Measurements from ENCODE around the gene CAMK2B. TPM values are rescaled to one million over a fixed set of nuclear protein-coding genes. Genes with fewer than 3 reads are reported as not detected.

The CAMK2B gene
- total RNA-seq, 1 experiment from 2014 or later = not detected

DNA sequence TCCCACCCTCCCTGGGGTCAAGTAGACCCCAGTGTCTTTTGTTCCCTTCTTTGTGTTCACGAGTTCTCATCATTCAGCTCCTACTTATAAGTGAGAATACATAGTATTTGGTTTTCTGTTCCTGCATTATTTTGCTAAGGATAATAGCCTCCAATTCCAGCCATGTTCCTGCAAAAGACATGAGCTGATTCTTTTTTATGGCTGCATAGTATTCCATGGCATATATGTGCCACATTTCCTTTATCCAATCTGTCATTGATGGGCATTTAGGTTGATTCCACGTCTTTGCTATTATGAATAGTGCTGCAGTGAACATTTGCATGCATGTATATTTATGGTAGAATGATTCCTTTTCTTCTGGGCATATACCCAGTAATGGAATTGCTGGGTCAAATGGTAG is 28.3 kb upstream of the CAMK2B start:
- Histone ChIP-seq H4K20me1 (ENCODE audit: insufficient read depth, low read depth, low read length) (no peaks in the 10 kb centered on the region), H3K4me1 (ENCODE audit: low read length) (0 out of 2 replicates have a peak, but pooled peaks cover under 1% of the 10 kb centered on the region)

GRCh38 chr7:44348851-44349781 is 23.7 kb upstream of the CAMK2B start:
- Histone ChIP-seq H2AFZ (ENCODE audit: low read length) (0 out of 2 replicates have a peak overlapping the region, but pooled peaks have one; percentile 41), H3K4me2 (ENCODE audit: low read depth, low read length, poor library complexity, severe bottlenecking) (no peak overlapping the region), H3K9ac (ENCODE audit: low read length) (no peak overlapping the region), H4K20me1 (ENCODE audit: insufficient read depth, low read depth, low read length) (no peaks in the 10 kb centered on the region), H3K9me2 (replicated peaks; ENCODE audit: insufficient read depth, low read length) (no peaks in the 10 kb centered on the region), H3K27me3 (ENCODE audit: low read length) (peaks cover 5% of the 10 kb centered on the region; the same call in 1 of the 2 replicates), H3K27ac (ENCODE audit: low read length) (no peak overlapping the region), H3K4me1 (ENCODE audit: low read length) (0 out of 2 replicates have a peak, but pooled peaks cover 2% of the 10 kb centered on the region), H3K79me2 (ENCODE audit: low read length) (no peaks in the 10 kb centered on the region), H3K4me3 (ENCODE audit: low read length) (no peak overlapping the region), H3K9me3 (ENCODE audit: low read length) (no peaks in the 10 kb centered on the region), H3K36me3 (ENCODE audit: insufficient read depth, low read length) (no peaks in the 10 kb centered on the region)
- no peak for DNase-seq

More for the DNA sequence above, 28.3 kb upstream of the CAMK2B start:
- H3K36me3 ChIP-seq (ENCODE audit: insufficient read depth, low read length) = no peaks in the 10 kb centered on the region
- no peaks in the 10 kb centered on the region for H3K79me2 ChIP-seq (ENCODE audit: low read length)
- H2AFZ ChIP-seq (ENCODE audit: low read length) = no peak overlapping the region
- H3K9me3 ChIP-seq (ENCODE audit: low read length) = no peaks in the 10 kb centered on the region
- H3K4me3 ChIP-seq (ENCODE audit: low read length) = no peak overlapping the region
- H3K4me2 ChIP-seq (ENCODE audit: low read depth, low read length, poor library complexity, severe bottlenecking) = no peak overlapping the region
- no peak for DNase-seq
- no peak overlapping the region for H3K9ac ChIP-seq (ENCODE audit: low read length)
- no peaks in the 10 kb centered on the region for H3K9me2 ChIP-seq (replicated peaks; ENCODE audit: insufficient read depth, low read length)
- no peak overlapping the region for H3K27ac ChIP-seq (ENCODE audit: low read length)
- 0 out of 2 replicates have a peak, but pooled peaks cover 3% of the 10 kb centered on the region for H3K27me3 ChIP-seq (ENCODE audit: low read length)

- H3K4me1 ChIP-seq (ENCODE audit: low read length) = 0 out of 2 replicates have a peak, but pooled peaks cover 2% of the 10 kb centered on the region
- no peaks in the 10 kb centered on the region for H4K20me1 ChIP-seq (ENCODE audit: insufficient read depth, low read depth, low read length)
- 0 out of 2 replicates have a peak overlapping the region, but pooled peaks have one; percentile 41 for H2AFZ ChIP-seq (ENCODE audit: low read length)
- no peak overlapping the region for H3K4me3 ChIP-seq (ENCODE audit: low read length)
- H3K79me2 ChIP-seq (ENCODE audit: low read length) = no peaks in the 10 kb centered on the region
- no peak overlapping the region for H3K4me2 ChIP-seq (ENCODE audit: low read depth, low read length, poor library complexity, severe bottlenecking)
- H3K9me2 ChIP-seq (replicated peaks; ENCODE audit: insufficient read depth, low read length) = no peaks in the 10 kb centered on the region
- H3K27me3 ChIP-seq (ENCODE audit: low read length) = peaks cover 5% of the 10 kb centered on the region; the same call in 1 of the 2 replicates
- no peak overlapping the region for H3K27ac ChIP-seq (ENCODE audit: low read length)
- no peaks in the 10 kb centered on the region for H3K36me3 ChIP-seq (ENCODE audit: insufficient read depth, low read length)
- DNase-seq = peak; percentile 76
- no peaks in the 10 kb centered on the region for H3K9me3 ChIP-seq (ENCODE audit: low read length)
- no peak overlapping the region for H3K9ac ChIP-seq (ENCODE audit: low read length)
These were observed 22.9 kb upstream of the CAMK2B start for GRCh38 chr7:44348300-44348699.

DNA sequence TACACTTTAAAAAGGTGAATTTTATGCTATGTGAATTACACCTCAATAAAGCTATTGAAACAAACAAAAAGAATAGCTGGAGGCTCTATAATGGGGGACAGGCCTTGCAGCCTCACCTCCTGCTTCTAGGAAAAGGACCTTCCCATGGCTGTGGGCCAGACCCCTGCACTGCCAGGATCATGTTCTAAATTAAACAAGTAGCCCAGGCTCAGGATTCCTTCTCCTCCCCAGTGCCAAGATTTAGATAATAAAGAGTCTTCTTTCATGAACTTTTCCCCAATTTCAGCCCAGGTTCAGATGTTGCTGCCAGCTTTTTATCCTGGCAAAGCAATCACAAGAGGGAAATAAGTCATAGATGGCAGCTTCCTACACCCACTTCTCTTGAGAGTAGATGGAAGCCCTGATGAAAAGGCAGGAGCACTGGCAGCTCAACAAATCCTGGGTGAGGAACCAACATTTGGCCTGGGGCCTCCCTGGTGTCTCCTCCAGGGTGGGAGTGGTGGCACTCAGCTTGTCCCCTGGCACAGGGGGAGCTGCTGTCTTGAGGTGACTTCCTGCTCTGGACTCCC is 22.2 kb upstream of the CAMK2B start:
- Histone ChIP-seq H3K9me3 (ENCODE audit: low read length) (no peaks in the 10 kb centered on the region), H3K4me3 (ENCODE audit: low read length) (no peak overlapping the region), H4K20me1 (ENCODE audit: insufficient read depth, low read depth, low read length) (no peaks in the 10 kb centered on the region), H3K9me2 (replicated peaks; ENCODE audit: insufficient read depth, low read length) (no peaks in the 10 kb centered on the region), H3K4me2 (ENCODE audit: low read depth, low read length, poor library complexity, severe bottlenecking) (no peak overlapping the region), H3K79me2 (ENCODE audit: low read length) (no peaks in the 10 kb centered on the region), H3K27ac (ENCODE audit: low read length) (no peak overlapping the region), H3K27me3 (ENCODE audit: low read length) (peaks cover 5% of the 10 kb centered on the region; the same call in 1 of the 2 replicates), H3K9ac (ENCODE audit: low read length) (no peak overlapping the region), H3K4me1 (ENCODE audit: low read length) (0 out of 2 replicates have a peak, but pooled peaks cover 2% of the 10 kb centered on the region), H3K36me3 (ENCODE audit: insufficient read depth, low read length) (no peaks in the 10 kb centered on the region), H2AFZ (ENCODE audit: low read length) (no peak overlapping the region)
- DNase-seq = no peak

DNA sequence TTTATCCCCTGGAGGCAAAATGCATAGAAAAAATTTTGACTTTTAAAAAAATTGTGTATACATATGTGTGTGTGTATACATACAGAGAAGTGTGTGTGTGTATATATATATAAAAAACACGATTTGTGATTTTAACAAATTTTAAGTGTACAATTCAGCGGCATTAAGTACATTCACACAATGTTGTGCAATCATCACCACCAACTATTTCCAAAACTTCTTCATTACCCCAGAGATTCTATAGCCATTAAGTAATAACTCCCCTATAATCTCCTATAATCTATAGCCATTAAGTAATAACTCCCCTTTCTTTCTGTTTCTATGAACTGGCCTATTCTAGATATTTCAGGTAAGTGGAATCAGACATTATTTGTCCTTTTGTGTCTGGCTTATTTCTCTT is 20.7 kb upstream of the CAMK2B start:
- H3K4me2 ChIP-seq (ENCODE audit: low read depth, low read length, poor library complexity, severe bottlenecking) = no peak overlapping the region

DNA sequence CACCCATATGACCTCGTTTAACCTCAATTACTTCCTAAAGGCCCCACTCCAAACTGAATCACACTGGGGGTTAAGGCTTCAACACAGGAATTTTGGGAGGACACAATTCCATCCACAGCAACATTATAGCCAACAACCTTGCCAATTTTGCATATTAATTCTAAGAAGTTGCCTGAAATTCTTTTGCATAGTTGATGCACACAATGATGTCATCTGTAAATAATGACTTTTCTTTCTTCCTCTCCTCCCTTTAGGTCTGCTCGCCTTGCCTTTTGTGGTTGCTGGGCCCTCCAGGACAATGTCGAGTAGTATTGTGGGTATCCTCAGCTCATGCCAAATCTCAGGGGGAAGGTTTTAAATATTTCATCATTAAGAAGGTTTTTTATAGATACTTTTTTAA is 16.0 kb upstream of the CAMK2B start:
- H3K9me3 ChIP-seq (ENCODE audit: low read length) = no peaks in the 10 kb centered on the region
- peaks cover 3% of the 10 kb centered on the region; the same call in 1 of the 2 replicates for H3K27me3 ChIP-seq (ENCODE audit: low read length)
- H3K79me2 ChIP-seq (ENCODE audit: low read length) = no peaks in the 10 kb centered on the region
- H4K20me1 ChIP-seq (ENCODE audit: insufficient read depth, low read depth, low read length) = no peaks in the 10 kb centered on the region
- no peak overlapping the region for H3K27ac ChIP-seq (ENCODE audit: low read length)
- H3K9me2 ChIP-seq (replicated peaks; ENCODE audit: insufficient read depth, low read length) = no peaks in the 10 kb centered on the region
- H3K9ac ChIP-seq (ENCODE audit: low read length) = no peak overlapping the region
- no peaks in the 10 kb centered on the region for H3K4me1 ChIP-seq (ENCODE audit: low read length)
- no peak overlapping the region for H3K4me2 ChIP-seq (ENCODE audit: low read depth, low read length, poor library complexity, severe bottlenecking)
- H2AFZ ChIP-seq (ENCODE audit: low read length) = no peak overlapping the region
- H3K36me3 ChIP-seq (ENCODE audit: insufficient read depth, low read length) = no peaks in the 10 kb centered on the region
- no peak overlapping the region for H3K4me3 ChIP-seq (ENCODE audit: low read length)
- DNase-seq = no peak

More for the DNA sequence above, 20.7 kb upstream of the CAMK2B start:
- H3K9ac ChIP-seq (ENCODE audit: low read length) = no peak overlapping the region
- 0 out of 2 replicates have a peak, but pooled peaks cover 2% of the 10 kb centered on the region for H3K4me1 ChIP-seq (ENCODE audit: low read length)
- no peak for DNase-seq
- H3K36me3 ChIP-seq (ENCODE audit: insufficient read depth, low read length) = no peaks in the 10 kb centered on the region
- no peaks in the 10 kb centered on the region for H4K20me1 ChIP-seq (ENCODE audit: insufficient read depth, low read depth, low read length)
- no peak overlapping the region for H2AFZ ChIP-seq (ENCODE audit: low read length)
- H3K9me3 ChIP-seq (ENCODE audit: low read length) = no peaks in the 10 kb centered on the region
- no peak overlapping the region for H3K27ac ChIP-seq (ENCODE audit: low read length)
- H3K4me3 ChIP-seq (ENCODE audit: low read length) = no peak overlapping the region
- peaks cover 5% of the 10 kb centered on the region; the same call in 1 of the 2 replicates for H3K27me3 ChIP-seq (ENCODE audit: low read length)
- no peaks in the 10 kb centered on the region for H3K9me2 ChIP-seq (replicated peaks; ENCODE audit: insufficient read depth, low read length)
- H3K79me2 ChIP-seq (ENCODE audit: low read length) = no peaks in the 10 kb centered on the region

- no peak overlapping the region for H3K27ac ChIP-seq (ENCODE audit: low read length)
- H3K79me2 ChIP-seq (ENCODE audit: low read length) = no peaks in the 10 kb centered on the region
- no peak overlapping the region for H3K9ac ChIP-seq (ENCODE audit: low read length)
- no peak overlapping the region for H3K4me2 ChIP-seq (ENCODE audit: low read depth, low read length, poor library complexity, severe bottlenecking)
- H3K4me3 ChIP-seq (ENCODE audit: low read length) = no peak overlapping the region
- no peaks in the 10 kb centered on the region for H4K20me1 ChIP-seq (ENCODE audit: insufficient read depth, low read depth, low read length)
- H3K36me3 ChIP-seq (ENCODE audit: insufficient read depth, low read length) = no peaks in the 10 kb centered on the region
- no peaks in the 10 kb centered on the region for H3K9me3 ChIP-seq (ENCODE audit: low read length)
- no peak for DNase-seq
- no peak overlapping the region for H2AFZ ChIP-seq (ENCODE audit: low read length)
- no peaks in the 10 kb centered on the region for H3K9me2 ChIP-seq (replicated peaks; ENCODE audit: insufficient read depth, low read length)
- H3K4me1 ChIP-seq (ENCODE audit: low read length) = no peaks in the 10 kb centered on the region
- no peaks in the 10 kb centered on the region for H3K27me3 ChIP-seq (ENCODE audit: low read length)
These were observed 13.2 kb upstream of the CAMK2B start for GRCh38 chr7:44338600-44338999.

DNA sequence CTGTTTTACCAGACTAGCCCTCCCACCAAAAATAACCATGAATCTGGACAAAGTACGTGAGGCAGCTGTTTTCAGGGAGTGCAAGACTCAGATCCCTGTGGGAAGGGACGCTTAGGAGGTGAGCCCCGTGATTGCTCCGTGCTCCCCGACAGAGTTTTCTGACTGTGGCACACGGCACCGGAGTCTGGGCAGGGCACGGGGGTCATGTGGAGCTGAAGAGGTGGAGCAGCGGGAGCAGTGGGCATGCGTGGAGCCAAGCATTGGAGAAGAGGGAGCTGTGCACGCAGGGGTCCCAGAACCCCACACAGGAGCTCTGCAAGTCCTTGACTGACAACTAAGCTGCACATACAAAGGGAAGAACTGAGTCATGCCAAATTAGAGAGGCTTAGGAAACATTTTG is 11.1 kb upstream of the CAMK2B start:
- H3K4me3 ChIP-seq (ENCODE audit: low read length) = no peak overlapping the region
- H2AFZ ChIP-seq (ENCODE audit: low read length) = no peak overlapping the region
- no peaks in the 10 kb centered on the region for H3K9me3 ChIP-seq (ENCODE audit: low read length)
- H3K79me2 ChIP-seq (ENCODE audit: low read length) = no peaks in the 10 kb centered on the region
- H4K20me1 ChIP-seq (ENCODE audit: insufficient read depth, low read depth, low read length) = no peaks in the 10 kb centered on the region
- no peak for DNase-seq
- H3K36me3 ChIP-seq (ENCODE audit: insufficient read depth, low read length) = no peaks in the 10 kb centered on the region
- no peak overlapping the region for H3K4me2 ChIP-seq (ENCODE audit: low read depth, low read length, poor library complexity, severe bottlenecking)
- no peak overlapping the region for H3K27ac ChIP-seq (ENCODE audit: low read length)
- H3K9ac ChIP-seq (ENCODE audit: low read length) = no peak overlapping the region
- H3K9me2 ChIP-seq (replicated peaks; ENCODE audit: insufficient read depth, low read length) = no peaks in the 10 kb centered on the region
- no peaks in the 10 kb centered on the region for H3K4me1 ChIP-seq (ENCODE audit: low read length)
- no peaks in the 10 kb centered on the region for H3K27me3 ChIP-seq (ENCODE audit: low read length)
